GM18519 (cell line): ENCODE data around the gene MINDY1.

ENCODE experiments used
- ATAC-seq: cut with Tn5 transposase; IDR thresholded peaks from one replicate; pipeline ENCODE4 v1.9.1; 2021; ENCODE audit warnings: mild to moderate bottlenecking, moderate library complexity; ENCODE audit not compliant: unreplicated experiment, low FRiP score

The MINDY1 gene

DNA sequence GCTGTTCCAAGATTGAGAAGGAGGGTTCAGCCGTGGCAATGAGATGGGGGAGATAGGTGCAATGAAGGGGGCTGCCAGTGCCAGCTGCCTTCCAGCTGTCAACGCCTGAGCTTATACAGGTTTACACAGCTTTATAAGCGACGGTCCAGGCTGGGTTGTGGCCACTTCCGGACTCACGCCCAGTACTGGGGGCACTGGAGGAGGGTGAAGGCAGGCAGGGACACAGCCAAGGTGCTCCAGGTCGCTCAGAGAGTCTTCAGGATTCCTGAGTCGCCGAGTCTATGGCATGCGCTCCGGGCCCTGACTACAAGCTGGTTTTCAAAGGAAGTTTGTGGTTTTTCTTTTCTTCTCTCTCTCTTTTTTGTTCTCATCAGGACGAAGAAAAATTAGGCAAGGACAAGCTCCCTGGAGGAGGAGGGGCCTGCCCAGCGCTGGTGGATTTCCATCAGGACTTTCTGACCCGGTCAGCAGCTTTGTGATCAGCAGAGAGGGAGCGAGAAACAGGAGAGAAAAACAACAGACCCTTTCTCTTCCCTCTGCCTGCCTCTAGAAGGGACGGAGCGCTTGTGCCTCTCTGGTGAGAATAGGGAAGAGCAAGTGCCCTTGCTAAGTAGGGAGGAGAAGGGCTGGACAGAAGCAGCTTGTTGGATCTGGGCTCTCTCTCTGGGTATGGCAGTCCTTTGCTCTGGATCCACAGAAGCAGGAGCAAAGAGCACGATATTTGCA, at the start of gene MINDY1:
MINDY1 (minus strand) TSS at position 576 of the 726 bp plus-strand sequence. CDS start 4,285 bp downstream, outside the sequence.
- no peak for ATAC-seq

- no peak for ATAC-seq
These were observed 49.4 kb upstream of the MINDY1 start for GRCh38 chr1:151056149-151056548.

GRCh38 chr1:151055581-151055980, 48.9 kb upstream of the MINDY1 start:
- ATAC-seq = no peak

GRCh38 chr1:151054971-151055547, 48.4 kb upstream of the MINDY1 start:
- no peak for ATAC-seq

GRCh38 chr1:151051356-151052009, 44.8 kb upstream of the MINDY1 start:
- no peak for ATAC-seq

DNA sequence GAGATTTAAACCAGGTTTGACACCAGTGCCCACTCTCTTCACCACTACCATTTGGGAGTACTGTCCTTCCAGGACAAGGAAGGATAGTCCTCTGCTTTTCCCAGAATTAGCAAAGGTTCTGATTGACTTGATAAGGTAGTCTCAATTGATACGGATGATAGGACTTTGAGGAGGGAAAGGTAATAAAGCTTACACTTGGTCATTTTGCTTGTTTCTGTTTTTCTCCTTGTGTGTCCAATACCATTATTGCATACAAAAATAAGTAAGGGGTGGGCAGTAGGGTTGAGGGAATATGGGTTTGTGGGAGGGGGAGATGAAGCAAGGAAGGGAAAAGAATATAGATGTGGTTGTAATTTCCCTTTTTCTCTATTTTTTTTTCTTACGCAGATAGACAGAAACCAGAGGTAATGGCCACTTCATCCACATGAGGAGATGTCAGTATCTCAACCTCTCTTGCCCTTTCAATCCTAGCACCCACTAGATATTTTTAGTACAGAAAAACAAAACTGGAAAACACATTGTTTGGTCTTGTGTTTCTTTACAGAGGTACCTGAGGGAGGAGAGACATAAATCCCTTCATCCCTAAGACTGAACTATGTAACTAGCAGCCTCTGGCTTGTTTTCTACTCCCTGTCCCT, 43.5 kb upstream of the MINDY1 start:
- ATAC-seq = no peak

DNA sequence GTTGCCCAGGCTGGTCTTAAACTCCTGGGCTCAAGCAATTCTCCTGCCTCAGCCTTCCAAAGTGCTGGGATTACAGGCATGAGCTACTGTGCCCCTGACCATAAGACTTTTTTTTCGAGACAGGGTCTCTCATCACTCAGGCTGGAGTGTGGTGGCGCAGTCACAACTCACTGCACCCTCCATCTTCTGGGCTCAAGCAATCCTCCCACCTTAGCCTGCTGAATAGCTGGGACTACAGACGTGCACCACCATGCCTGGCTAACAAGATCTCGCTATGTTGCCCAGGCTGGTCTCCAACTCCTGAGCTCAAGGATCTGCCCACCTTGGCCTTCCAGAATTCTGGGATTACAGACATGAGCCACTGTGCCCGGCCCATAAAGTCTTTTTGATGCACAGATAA, 42.8 kb upstream of the MINDY1 start:
- ATAC-seq = no peak

GRCh38 chr1:151048645-151049032, 41.9 kb upstream of the MINDY1 start:
- ATAC-seq = no peak

DNA sequence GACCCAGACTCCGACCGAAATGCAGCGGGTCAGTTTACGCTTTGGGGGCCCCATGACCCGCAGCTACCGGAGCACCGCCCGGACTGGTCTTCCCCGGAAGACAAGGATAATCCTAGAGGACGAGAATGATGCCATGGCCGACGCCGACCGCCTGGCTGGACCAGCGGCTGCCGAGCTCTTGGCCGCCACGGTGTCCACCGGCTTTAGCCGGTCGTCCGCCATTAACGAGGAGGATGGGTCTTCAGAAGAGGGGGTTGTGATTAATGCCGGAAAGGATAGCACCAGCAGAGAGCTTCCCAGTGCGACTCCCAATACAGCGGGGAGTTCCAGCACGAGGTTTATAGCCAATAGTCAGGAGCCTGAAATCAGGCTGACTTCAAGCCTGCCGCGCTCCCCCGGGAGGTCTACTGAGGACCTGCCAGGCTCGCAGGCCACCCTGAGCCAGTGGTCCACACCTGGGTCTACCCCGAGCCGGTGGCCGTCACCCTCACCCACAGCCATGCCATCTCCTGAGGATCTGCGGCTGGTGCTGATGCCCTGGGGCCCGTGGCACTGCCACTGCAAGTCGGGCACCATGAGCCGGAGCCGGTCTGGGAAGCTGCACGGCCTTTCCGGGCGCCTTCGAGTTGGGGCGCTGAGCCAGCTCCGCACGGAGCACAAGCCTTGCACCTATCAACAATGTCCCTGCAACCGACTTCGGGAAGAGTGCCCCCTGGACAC, 41.4 kb upstream of the MINDY1 start:
- no peak for ATAC-seq

DNA sequence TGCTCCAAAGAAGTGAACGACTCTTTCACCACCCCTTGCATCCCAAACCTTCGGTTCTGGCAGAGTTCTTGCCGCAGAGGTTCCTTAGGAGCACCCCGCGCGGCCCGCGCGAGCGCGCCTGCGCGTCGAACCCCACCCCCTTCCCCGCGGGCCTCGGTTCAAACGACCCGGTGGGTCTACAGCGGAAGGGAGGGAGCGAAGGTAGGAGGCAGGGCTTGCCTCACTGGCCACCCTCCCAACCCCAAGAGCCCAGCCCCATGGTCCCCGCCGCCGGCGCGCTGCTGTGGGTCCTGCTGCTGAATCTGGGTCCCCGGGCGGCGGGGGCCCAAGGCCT, 40.9 kb upstream of the MINDY1 start, which contains the start of gene C1orf56:
C1orf56 (plus strand) TSS at position 161 of the 334 bp plus-strand sequence; CDS start at position 258, 97 bp downstream.
- ATAC-seq = no peak

- ATAC-seq = no peak
These were observed 36.5 kb upstream of the MINDY1 start for GRCh38 chr1:151043163-151043562.

- ATAC-seq = no peak
These were observed 32.8 kb upstream of the MINDY1 start for GRCh38 chr1:151039521-151039920.

GRCh38 chr1:151037032-151037431, 30.3 kb upstream of the MINDY1 start:
- no peak for ATAC-seq

DNA sequence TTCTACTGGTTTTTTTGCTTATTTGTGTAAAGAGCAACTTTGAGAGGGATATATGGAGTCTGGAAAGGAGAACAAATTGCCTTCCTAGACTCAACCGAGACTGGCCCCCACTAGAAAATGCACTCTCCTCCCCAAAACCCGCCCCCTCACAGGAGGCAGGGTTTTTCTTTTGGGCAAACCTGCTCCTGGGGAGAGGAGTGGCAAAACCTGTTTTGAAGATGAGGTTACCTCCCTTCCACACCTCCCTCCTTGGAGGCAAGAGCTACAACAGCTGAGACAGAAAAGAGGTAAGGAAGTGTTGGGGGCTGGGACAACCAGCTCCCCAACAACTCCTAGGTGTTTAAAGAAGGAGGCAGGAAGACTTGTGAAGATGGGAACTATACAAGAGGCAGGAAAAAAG, 29.7 kb upstream of the MINDY1 start, which contains the start of gene BNIPL:
BNIPL (plus strand) TSS at position 231 of the 400 bp plus-strand sequence; CDS start at position 371, 140 bp downstream.
- no peak for ATAC-seq

DNA sequence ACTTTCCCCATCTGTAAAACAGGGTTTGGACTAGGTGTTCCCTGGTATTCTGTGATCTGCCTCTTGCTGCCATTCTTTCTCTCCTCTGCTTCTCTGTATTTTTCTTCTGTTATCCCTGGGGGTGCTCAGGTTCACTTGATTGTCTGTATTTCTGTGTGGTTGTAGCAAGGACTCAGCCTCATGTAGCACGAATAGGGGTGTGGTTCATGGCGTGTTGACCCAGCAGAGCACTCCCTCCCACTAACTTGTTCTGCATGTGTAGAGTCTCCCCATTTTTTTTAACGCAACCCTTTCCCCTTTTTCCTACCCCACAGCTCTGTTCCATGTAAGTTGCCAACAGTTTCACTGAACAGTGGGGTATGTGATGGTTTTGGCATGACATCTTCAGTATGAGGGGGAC, 28.5 kb upstream of the MINDY1 start:
- ATAC-seq = no peak

- no peak for ATAC-seq
These were observed 25.5 kb upstream of the MINDY1 start for GRCh38 chr1:151032164-151032563.

GRCh38 chr1:151026460-151026859, 19.8 kb upstream of the MINDY1 start:
- no peak for ATAC-seq

- ATAC-seq = no peak
These were observed 17.9 kb upstream of the MINDY1 start for GRCh38 chr1:151024540-151025146.

- ATAC-seq = no peak
These were observed 6.8 kb upstream of the MINDY1 start for GRCh38 chr1:151013518-151013917.
